Uterine smooth muscle cell (primary cell): Measurements from ENCODE around the gene NPIPA7. TPM values are rescaled to one million over a fixed set of nuclear protein-coding genes. Genes with fewer than 3 reads are reported as not detected.

ENCODE experiments used
- total RNA-seq: library from RNA; depleted of rRNA; stranded (reverse); fragments of >200 nt; gene quantifications from 2 replicates; pipeline ENCODE4 v1.2.3, GENCODE V29; 2014

Gene NPIPA7
- 0.75 and 1.2 TPM in 2 replicates for total RNA-seq

GRCh38 chr16:16378840-16379239 is at the start of gene NPIPA7:
Gene NPIPA7, plus strand, starts transcription at chr16:16379140. Its CDS starts 105 bp downstream, at chr16:16379245.

Other genes starting within 250 kb of the NPIPA7 start
- gene ABCC6, start 155.6 kb upstream of the NPIPA7 start, total RNA-seq, result 0.33 and 0.37 TPM in 2 replicates
- gene NOMO3, start 146.6 kb upstream of the NPIPA7 start, total RNA-seq, result 102 and 156 TPM in 2 replicates